A673 (cell line): ENCODE measurements around the gene PCDHB4. TPM values are rescaled to one million over a fixed set of nuclear protein-coding genes. Genes with fewer than 3 reads are reported as not detected.

Experiments used
- BruUV-seq: library from RNA; stranded (reverse); fragments of 400-500 nt; replicated peaks from 2 replicates; lab custom pipeline; 2021; lab: Mats Ljungman, UMichigan
- CTCF ChIA-PET: fragments of 300-600 bp; sonication (Branson Sonifier 250); formaldehyde crosslinking; loops from one replicate; lab custom pipeline; 2022; ENCODE audit warnings: antibody characterized with exemption; lab: Charles Lee
- POLR2A ChIA-PET: fragments of 300-600 bp; sonication (Branson Sonifier 250); formaldehyde crosslinking; loops from one replicate; lab custom pipeline; 2022; ENCODE audit warnings: antibody characterized with exemption; ENCODE audit not compliant: low non-redundant PET; lab: Charles Lee
- DNase-seq: peaks from one replicate; pipeline ENCODE4 v3.0.0-alpha.2; 2015; ENCODE audit warnings: low spot score
- H3K27ac ChIP-seq: fragments of 200-600 bp; sonication (generic); 2 replicates; pipeline ENCODE4 v1.5.1; 2016; ENCODE audit warnings: mixed run types, low read depth, mild to moderate bottlenecking, mixed read lengths, antibody characterized with exemption, low read length; ENCODE audit not compliant: poor library complexity, severe bottlenecking
- H3K27me3 ChIP-seq: fragments of 200-600 bp; sonication (generic); replicated peaks from 2 replicates; pipeline ENCODE4 v1.6.1; 2017; ENCODE audit warnings: mixed run types, low read depth, mild to moderate bottlenecking, mixed read lengths, antibody characterized with exemption, low read length; ENCODE audit not compliant: insufficient read depth, poor library complexity
- H3K36me3 ChIP-seq: fragments of 200-600 bp; sonication (generic); 2 replicates; pipeline ENCODE4 v1.6.1; 2016; ENCODE audit warnings: mixed run types, mild to moderate bottlenecking, mixed read lengths, antibody characterized with exemption, low read length; ENCODE audit not compliant: insufficient read depth, poor library complexity, severe bottlenecking
- H3K4me1 ChIP-seq: fragments of 200-600 bp; sonication (generic); 2 replicates; pipeline ENCODE4 v1.6.1; 2017; ENCODE audit warnings: mixed run types, mild to moderate bottlenecking, mixed read lengths, antibody characterized with exemption, low read length; ENCODE audit not compliant: insufficient read depth, poor library complexity, severe bottlenecking
- H3K4me3 ChIP-seq: fragments of 200-600 bp; sonication (generic); 2 replicates; pipeline ENCODE4 v1.5.1; 2016; ENCODE audit warnings: low read depth, mixed run types, mild to moderate bottlenecking, mixed read lengths, low read length; ENCODE audit not compliant: poor library complexity, severe bottlenecking
- H3K9me3 ChIP-seq: fragments of 200-600 bp; sonication (generic); 2 replicates; pipeline ENCODE4 v1.6.1; 2016; ENCODE audit warnings: mixed run types, low read depth, mild to moderate bottlenecking, mixed read lengths, antibody characterized with exemption, low read length; ENCODE audit not compliant: poor library complexity, severe bottlenecking
- CTCF ChIP-seq: fragments of 300-800, 200-600 bp; sonication (generic); conservative IDR thresholded peaks from 2 replicates; pipeline ENCODE4 v1.5.1; 2017; ENCODE audit warnings: low read depth, mild to moderate bottlenecking, antibody characterized with exemption, low read length, moderate library complexity, mixed read lengths
- EZH2 ChIP-seq: fragments of 200-600 bp; sonication (generic); IDR thresholded peaks from 2 replicates; pipeline ENCODE4 v1.6.1; 2017; ENCODE audit warnings: borderline replicate concordance, low read depth, mild to moderate bottlenecking, mixed read lengths, antibody characterized with exemption, low read length; ENCODE audit not compliant: poor library complexity, severe bottlenecking
- intact Hi-C: fragments of 100-400 bp; cut with micrococcal nuclease; formaldehyde crosslinking; loops from one replicate; pipeline ENCODE4 v1.10.0; 2022; ENCODE audit not compliant: unreplicated experiment
- total RNA-seq: library from RNA; stranded (reverse); gene quantifications from 2 replicates; pipeline ENCODE4 v1.2.3, GENCODE V29; 2021

The PCDHB4 gene
- total RNA-seq, 1 experiment from 2014 or later, result 2.7 TPM

- Histone ChIP-seq H3K36me3 (no peaks in the 10 kb centered on the region), H3K27ac (peak overlapping the region; percentile 86), H3K4me1 (peaks cover 11% of the 10 kb centered on the region), H3K9me3 (no peaks in the 10 kb centered on the region), H3K4me3 (peak overlapping the region; percentile 55), H3K27me3 (no peaks in the 10 kb centered on the region)
- BruUV-seq, result no TSS peak
- peak; percentile 91 for DNase-seq
- TF ChIP-seq CTCF (peak; percentile 85), EZH2 (no peak)
- ChIA-PET CTCF (interaction anchor here (1.0 to 1.6 kb wide), 4 partner anchors 10 to 479 kb away, joined by 3 to 8 read pairs (median 6); partner anchors contain the start of genes PCDHB2 and PCDHB5), POLR2A (no interaction called here)
- intact Hi-C loops, result loop anchor here (1.0 kb wide), 1 partner anchor 477 kb away; no protein-coding TSS in a partner anchor
Measured at GRCh38 chr5:141084487-141084989, 37.1 kb upstream of the PCDHB4 start.

GRCh38 chr5:141094481-141095262 is 26.9 kb upstream of the PCDHB4 start, which contains the start of gene PCDHB2:
TSS of gene PCDHB2 (plus strand) at chr5:141094615. CDS start at chr5:141094791, 176 bp downstream.
- CTCF ChIA-PET, result interaction anchor here (0.5 to 1.5 kb wide), 15 partner anchors 9 to 496 kb away, joined by 3 to 12 read pairs (median 4); partner anchors contain the start of genes PCDHB1, PCDHB14, PCDHB16 and PCDHB5

More at GRCh38 chr5:141094481-141095262, 26.9 kb upstream of the PCDHB4 start, which contains the start of gene PCDHB2:
- Histone ChIP-seq H3K27ac (peak within 1 kb of the TSS; percentile 85), H3K4me1 (peaks cover 4% of the 10 kb centered on the region), H3K9me3 (peaks cover 30% of the 10 kb centered on the region), H3K36me3 (peaks cover 9% of the 10 kb centered on the region), H3K27me3 (no peaks in the 10 kb centered on the region), H3K4me3 (peak within 1 kb of the TSS; percentile 73)
- peak; percentile 87 for TF ChIP-seq CTCF
- no peak for TF ChIP-seq EZH2
- BruUV-seq, result TSS peak; percentile 64
- intact Hi-C loops, result loop anchor here (5.0 kb wide), 1 partner anchor 88 kb away; the partner anchor contains the start of gene PCDHB16
- POLR2A ChIA-PET, result interaction anchor here (0.6 to 1.2 kb wide), 3 partner anchors 67 to 507 kb away, joined by 3 to 4 read pairs (median 3); no protein-coding TSS in a partner anchor
- DNase-seq, result peak; percentile 94
